K562 (cell line): Measurements from ENCODE around the gene SEPTIN1. TPM values are rescaled to one million over a fixed set of nuclear protein-coding genes. Genes with fewer than 3 reads are reported as not detected.

Source experiments
- CHD4 ChIP-seq: fragments of 200-600 bp; sonication (generic); IDR thresholded peaks from 3 replicates; pipeline ENCODE4 v1.6.1; 2012; ENCODE audit warnings: low read depth, mild to moderate bottlenecking, mixed read lengths, low read length, inconsistent platforms; ENCODE audit not compliant: insufficient read depth, insufficient replicate concordance, poor library complexity, severe bottlenecking
- CREB5 ChIP-seq: fragments of 250-450 bp; sonication (Bioruptor Pico); IDR thresholded peaks from 2 replicates; pipeline ENCODE4 v1.5.0; 2020; ENCODE audit warnings: mild to moderate bottlenecking
- DPF2 ChIP-seq: fragments of 450-650 bp; IDR thresholded peaks from 2 replicates; pipeline ENCODE4 v1.6.1; 2016
- E2F4 ChIP-seq: sonication (generic); formaldehyde crosslinking; IDR thresholded peaks from 2 replicates; pipeline ENCODE4 v1.8.0; 2022; ENCODE audit warnings: mild to moderate bottlenecking, low read depth, missing genetic modification reagents
- E2F5 ChIP-seq: sonication (generic); formaldehyde crosslinking; IDR thresholded peaks from 2 replicates; pipeline ENCODE4 v1.8.0; 2022; ENCODE audit warnings: mild to moderate bottlenecking, missing genetic modification reagents
- EP400 ChIP-seq: fragments of 450-650 bp; IDR thresholded peaks from 2 replicates; pipeline ENCODE4 v1.6.1; 2017; ENCODE audit warnings: antibody characterized with exemption, mild to moderate bottlenecking, moderate library complexity
- ESRRB ChIP-seq: fragments of 250-450 bp; sonication (Bioruptor Pico); IDR thresholded peaks from 2 replicates; pipeline ENCODE4 v1.5.0; 2020; ENCODE audit warnings: mild to moderate bottlenecking, moderate library complexity, borderline replicate concordance
- HCFC1 ChIP-seq: IDR thresholded peaks from 2 replicates; pipeline ENCODE4 v1.6.1; 2012; ENCODE audit warnings: low read depth, low read length, improper control_type of control experiment
- HSF4 ChIP-seq: fragments of 250-450 bp; sonication (Bioruptor Pico); IDR thresholded peaks from 2 replicates; pipeline ENCODE4 v2.1.2; 2022; ENCODE audit warnings: mild to moderate bottlenecking, moderate library complexity, borderline replicate concordance
- ID3 ChIP-seq, 2 experiments: fragments of 250-450 bp in 1 of 2; fragments of 450-650 bp in 1 of 2; sonication (Bioruptor Pico) in 1 of 2; IDR thresholded peaks; 2 replicates each; pipeline versions ENCODE4 v1.6.1 to v1.8.0; 2016 to 2021; ENCODE audit warnings: mild to moderate bottlenecking in 2 of 2, moderate library complexity in 2 of 2, missing compliant biosample characterization in 1 of 2, missing genetic modification characterization in 1 of 2
- MAFF ChIP-seq: IDR thresholded peaks from 2 replicates; pipeline ENCODE4 v1.6.1; 2012; ENCODE audit warnings: low read length, improper control_type of control experiment
- MTA3 ChIP-seq: fragments of 450-650 bp; formaldehyde crosslinking; IDR thresholded peaks from 2 replicates; pipeline ENCODE4 v1.6.1; 2017; ENCODE audit warnings: mild to moderate bottlenecking, borderline replicate concordance
- NCOA6 ChIP-seq: fragments of 450-650 bp; IDR thresholded peaks from 2 replicates; pipeline ENCODE4 v1.6.1; 2017; ENCODE audit warnings: mild to moderate bottlenecking
- PBX2 ChIP-seq, 2 experiments: IDR thresholded peaks in 1 of 2; conservative IDR thresholded peaks in 1 of 2; 2 replicates each; pipeline ENCODE4 v1.6.1; 2016; ENCODE audit warnings: low read depth in 2 of 2, mild to moderate bottlenecking in 1 of 2, missing compliant biosample characterization in 1 of 2, missing genetic modification characterization in 1 of 2, moderate library complexity in 1 of 2
- XRCC5 ChIP-seq: fragments of 200-400 bp; formaldehyde crosslinking; IDR thresholded peaks from 2 replicates; pipeline ENCODE4 v1.6.1; 2017; ENCODE audit warnings: low read depth, mild to moderate bottlenecking, low read length
- ZFX ChIP-seq: sonication (generic); formaldehyde crosslinking; IDR thresholded peaks from 2 replicates; pipeline ENCODE4 v1.8.0; 2022; ENCODE audit warnings: mild to moderate bottlenecking, missing genetic modification reagents, moderate library complexity
- ZNF124 ChIP-seq: sonication (generic); formaldehyde crosslinking; IDR thresholded peaks from 2 replicates; pipeline ENCODE4 v1.8.1; 2022; ENCODE audit warnings: missing genetic modification reagents
- ZNF146 ChIP-seq: IDR thresholded peaks from one replicate; pipeline ENCODE4 v1.6.1; 2018; ENCODE audit warnings: missing compliant biosample characterization; ENCODE audit not compliant: unreplicated experiment
- ZNF586 ChIP-seq: fragments of 450-650 bp; formaldehyde crosslinking; conservative IDR thresholded peaks from 2 replicates; pipeline ENCODE4 v1.4.0; 2020; ENCODE audit warnings: mild to moderate bottlenecking, moderate library complexity
- ZNF830 ChIP-seq: fragments of 250-450 bp; sonication (Bioruptor Pico); IDR thresholded peaks from 2 replicates; pipeline ENCODE4 v1.5.0; 2021; ENCODE audit warnings: mild to moderate bottlenecking
- polyA plus RNA-seq, 8 experiments: library from polyadenylated mRNA; depleted of rRNA in 4 of 8; stranded (reverse) in 5 of 8; unstranded in 3 of 8; fragments of >200 nt; fragmentation: Nextera tagmentation in 2 of 8; fragmentation: Illumina TruSeq in 1 of 8; extraction: Ambion mirVana in 2 of 8; extraction: Trizol in 1 of 8; gene quantifications; 2 replicates each; pipeline versions ENCODE4 v1.2.1 to v1.2.3, GENCODE V29; 2011 to 2014; ENCODE audit warnings: inconsistent platforms in 1 of 8, missing spikeins in 1 of 8
- total RNA-seq, 7 experiments: library from RNA; depleted of rRNA in 6 of 7; stranded (reverse); fragments of >200 nt in 6 of 7; fragmentation: Illumina TruSeq in 2 of 7; extraction: Trizol in 2 of 7; gene quantifications; 2 replicates each; pipeline versions ENCODE4 v1.2.1 to v1.2.3, GENCODE V29; 2011 to 2021; ENCODE audit warnings: low replicate concordance in 1 of 7

Gene SEPTIN1
- total and polyA plus RNA-seq, 9 of the 15 experiments (the other 6 are each of a cell fraction or from before 2014, with no cell fraction given) = 0.23 to 5.6 (median 1.7) TPM; not detected in 1

- TF ChIP-seq CREB5 (no peak), CHD4 (peak; percentile 27), DPF2 (0 out of 2 replicates have a peak, but pooled peaks have one; percentile 56), ZNF146 (CRISPR knock-in tag) (no peak), ZNF124 (CRISPR knock-in tag) (no peak), MAFF (no peak; the same call in 1 of the 2 replicates), E2F5 (CRISPR knock-in tag) (peak; percentile 56; the same call in 1 of the 2 replicates), ZFX (peak; percentile 77), ID3 (CRISPR knock-in tag; IDR thresholded peaks at IDR 0.05) (no peak), ID3 (tag; IDR thresholded peaks at IDR 0.05) (peak; percentile 64), HCFC1 (peak; percentile 91), E2F4 (no peak), MTA3 (peak; percentile 71; the same call in 1 of the 2 replicates), ZNF586 (CRISPR knock-in tag) (no peak), NCOA6 (peak; percentile 76; the same call in 1 of the 2 replicates), XRCC5 (peak; percentile 58; the same call in 1 of the 2 replicates), HSF4 (CRISPR knock-in tag) (no peak), ESRRB (CRISPR knock-in tag) (no peak), EP400 (peak; percentile 89), PBX2 (CRISPR knock-in tag; IDR thresholded peaks at IDR 0.05; ENCODE audit: low read depth) (no peak), PBX2 (tag; conservative IDR thresholded peaks at IDR 0.05; ENCODE audit: low read depth) (peak; percentile 44; the same call in 1 of the 2 replicates), ZNF830 (CRISPR knock-in tag) (0 out of 2 replicates have a peak, but pooled peaks have one; percentile 17)
Observed at GRCh38 chr16:30355144-30355953, 27.0 kb downstream of the SEPTIN1 start, which contains the start of gene CD2BP2 (continued).
